HUES48 (cell line): ENCODE measurements around the gene FOXB2.

ENCODE experiments used
- H3K27ac ChIP-seq: one replicate; pipeline ENCODE4 v1.7.0; 2013; ENCODE audit warnings: low read depth, low read length, inconsistent platforms
- H3K27me3 ChIP-seq: 2 replicates; pipeline ENCODE4 v1.6.1; 2013; ENCODE audit warnings: mild to moderate bottlenecking, low read length; ENCODE audit not compliant: control insufficient read depth, insufficient read depth
- H3K36me3 ChIP-seq: 2 replicates; pipeline ENCODE4 v1.6.1; 2013; ENCODE audit warnings: low read length; ENCODE audit not compliant: control insufficient read depth, insufficient read depth
- H3K4me1 ChIP-seq: 2 replicates; pipeline ENCODE4 v1.6.1; 2013; ENCODE audit warnings: mild to moderate bottlenecking, low read length; ENCODE audit not compliant: control insufficient read depth, insufficient read depth
- H3K4me3 ChIP-seq: 2 replicates; pipeline ENCODE4 v1.5.1; 2013; ENCODE audit warnings: mild to moderate bottlenecking, low read depth, low read length
- H3K9ac ChIP-seq: 2 replicates; pipeline ENCODE4 v1.6.1; 2013; ENCODE audit warnings: mild to moderate bottlenecking, low read depth, low read length, moderate library complexity
- H3K9me3 ChIP-seq: 2 replicates; pipeline ENCODE4 v1.6.1; 2013; ENCODE audit warnings: low read length; ENCODE audit not compliant: control insufficient read depth, insufficient read depth

FOXB2 gene

DNA sequence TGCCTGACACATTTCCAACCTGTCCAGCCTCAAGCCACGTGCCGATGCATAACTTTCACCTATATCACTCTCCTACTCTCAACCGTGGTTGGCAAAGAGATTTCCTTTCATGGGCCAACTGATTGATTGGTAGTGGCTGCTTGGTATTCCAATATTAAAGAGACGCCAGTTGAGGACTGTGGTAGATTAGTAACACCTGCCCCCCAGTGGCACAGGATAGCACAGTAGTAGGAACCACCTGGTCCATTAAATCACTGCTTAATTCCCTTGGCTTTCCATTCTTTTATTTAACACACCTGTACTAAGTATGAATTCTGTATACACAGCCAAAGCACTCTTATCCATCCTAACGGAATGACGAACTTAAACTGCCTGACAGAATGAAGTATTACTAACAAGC is 19.1 kb upstream of the FOXB2 start:
- Histone ChIP-seq H3K36me3 (no peaks in the 10 kb centered on the region), H3K9me3 (no peaks in the 10 kb centered on the region), H3K27me3 (no peaks in the 10 kb centered on the region), H3K27ac (no peak overlapping the region), H3K4me1 (no peaks in the 10 kb centered on the region), H3K9ac (no peak overlapping the region), H3K4me3 (no peak overlapping the region)

DNA sequence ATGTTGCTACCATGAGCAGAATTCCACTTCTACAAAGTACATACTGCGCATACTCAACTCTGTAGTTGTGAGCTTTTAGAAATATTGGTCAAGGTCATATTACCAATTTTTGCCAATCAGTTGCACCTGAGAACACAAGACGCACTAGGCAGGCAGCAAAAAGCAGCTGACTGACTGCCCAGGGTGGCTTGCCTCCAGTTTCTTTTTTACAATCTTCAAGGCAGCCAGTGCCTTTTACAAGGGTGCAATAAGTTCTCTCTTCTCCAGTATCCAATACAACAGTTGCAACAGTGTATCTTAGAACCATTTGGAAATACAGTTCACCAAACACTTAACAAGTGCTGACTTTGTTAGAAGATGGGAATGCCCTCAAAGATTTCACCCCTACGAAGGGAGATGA is 16.1 kb upstream of the FOXB2 start:
- H3K36me3 ChIP-seq, result no peaks in the 10 kb centered on the region
- H3K4me3 ChIP-seq, result no peak overlapping the region
- H3K4me1 ChIP-seq, result no peaks in the 10 kb centered on the region
- H3K9me3 ChIP-seq, result no peaks in the 10 kb centered on the region
- H3K9ac ChIP-seq, result no peak overlapping the region
- no peaks in the 10 kb centered on the region for H3K27me3 ChIP-seq
- H3K27ac ChIP-seq, result no peak overlapping the region

DNA sequence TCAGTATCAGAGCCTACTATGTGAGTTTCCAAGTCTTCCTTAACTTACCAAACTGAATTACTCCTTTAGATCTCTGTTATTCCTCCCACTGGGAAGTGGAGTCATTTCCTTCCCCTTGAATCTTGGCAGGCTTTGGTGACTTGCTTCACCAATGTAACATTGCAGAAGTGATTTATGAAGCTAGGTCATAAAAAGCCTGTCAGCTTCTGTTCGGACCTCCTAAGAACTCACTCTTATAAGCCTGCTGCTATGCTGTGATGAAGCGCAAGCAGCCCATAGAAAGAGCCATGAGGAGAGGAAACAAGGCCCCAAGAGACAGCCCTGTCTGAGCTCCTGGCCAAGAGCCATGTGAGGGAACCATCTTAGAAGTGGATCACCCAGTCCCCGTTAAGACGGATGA is 14.2 kb upstream of the FOXB2 start:
- no peak overlapping the region for H3K27ac ChIP-seq
- H3K36me3 ChIP-seq, result no peaks in the 10 kb centered on the region
- H3K9ac ChIP-seq, result no peak overlapping the region
- H3K9me3 ChIP-seq, result no peaks in the 10 kb centered on the region
- no peaks in the 10 kb centered on the region; the same call in 1 of the 2 replicates for H3K4me1 ChIP-seq
- H3K4me3 ChIP-seq, result no peak overlapping the region
- peaks cover 4% of the 10 kb centered on the region for H3K27me3 ChIP-seq

DNA sequence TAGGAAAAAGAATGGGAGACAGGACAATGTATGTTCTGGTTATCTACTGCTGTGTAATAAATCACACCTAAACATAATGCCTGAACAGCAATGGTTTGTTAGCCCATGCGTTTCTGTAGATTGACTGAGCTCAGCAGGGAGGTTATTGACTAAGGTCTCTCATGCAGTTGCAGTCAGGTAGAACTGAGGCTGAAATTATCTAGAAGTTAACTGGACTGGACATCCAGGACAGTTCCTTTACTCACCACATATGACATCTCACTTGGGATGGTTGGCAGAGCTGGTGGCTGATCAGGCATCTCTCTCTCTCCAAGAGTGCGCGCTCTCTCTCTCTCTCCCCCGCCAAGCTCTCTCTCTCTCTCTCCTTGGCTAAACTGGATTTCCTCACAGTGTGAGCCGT is 8.9 kb upstream of the FOXB2 start:
- Histone ChIP-seq H3K9ac (no peak overlapping the region), H3K27me3 (peaks cover 57% of the 10 kb centered on the region), H3K4me3 (no peak overlapping the region), H3K4me1 (peaks cover 38% of the 10 kb centered on the region), H3K36me3 (no peaks in the 10 kb centered on the region), H3K27ac (no peak overlapping the region), H3K9me3 (no peaks in the 10 kb centered on the region)

DNA sequence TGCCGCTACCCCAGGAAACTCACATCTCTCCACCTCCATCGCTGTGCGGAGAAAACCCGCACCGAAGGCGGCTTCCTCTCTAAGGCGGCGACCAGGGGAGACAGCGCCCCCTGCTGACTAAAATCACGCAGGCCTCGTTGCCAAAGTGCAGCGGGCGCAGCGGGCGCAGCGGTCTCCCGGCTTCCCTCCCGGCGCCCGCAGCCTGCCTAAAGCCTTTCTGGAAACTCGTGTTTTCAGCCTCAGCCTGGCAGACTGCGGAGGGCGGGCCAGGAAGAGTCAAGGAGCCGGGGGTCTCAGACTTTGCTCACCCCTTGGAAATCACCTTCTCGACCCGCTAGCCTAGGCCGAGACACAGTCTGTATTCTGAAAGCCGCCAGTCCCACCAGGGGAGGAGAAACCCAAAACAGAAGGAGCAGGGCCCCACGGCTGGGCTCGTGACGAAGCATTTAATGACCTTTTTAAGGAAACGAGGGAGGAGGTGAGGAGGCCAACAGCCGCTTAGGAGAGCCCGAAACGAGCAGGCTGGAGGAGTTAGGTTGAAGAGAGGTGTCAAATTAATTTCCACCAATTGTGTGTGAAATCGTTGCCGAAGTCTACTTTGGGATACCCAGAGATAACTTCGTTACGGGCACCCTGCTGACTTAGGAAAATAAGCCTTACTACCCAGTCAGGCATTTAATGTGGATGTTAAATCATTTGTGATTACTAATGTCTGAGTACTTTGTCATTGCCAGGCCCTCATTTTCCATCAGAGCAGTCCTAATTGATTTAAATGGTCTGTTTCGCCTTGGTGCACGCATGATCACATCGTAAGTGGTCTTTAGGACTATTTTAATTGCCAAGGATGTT is 7.3 kb upstream of the FOXB2 start:
- peaks cover 74% of the 10 kb centered on the region for H3K27me3 ChIP-seq

DNA sequence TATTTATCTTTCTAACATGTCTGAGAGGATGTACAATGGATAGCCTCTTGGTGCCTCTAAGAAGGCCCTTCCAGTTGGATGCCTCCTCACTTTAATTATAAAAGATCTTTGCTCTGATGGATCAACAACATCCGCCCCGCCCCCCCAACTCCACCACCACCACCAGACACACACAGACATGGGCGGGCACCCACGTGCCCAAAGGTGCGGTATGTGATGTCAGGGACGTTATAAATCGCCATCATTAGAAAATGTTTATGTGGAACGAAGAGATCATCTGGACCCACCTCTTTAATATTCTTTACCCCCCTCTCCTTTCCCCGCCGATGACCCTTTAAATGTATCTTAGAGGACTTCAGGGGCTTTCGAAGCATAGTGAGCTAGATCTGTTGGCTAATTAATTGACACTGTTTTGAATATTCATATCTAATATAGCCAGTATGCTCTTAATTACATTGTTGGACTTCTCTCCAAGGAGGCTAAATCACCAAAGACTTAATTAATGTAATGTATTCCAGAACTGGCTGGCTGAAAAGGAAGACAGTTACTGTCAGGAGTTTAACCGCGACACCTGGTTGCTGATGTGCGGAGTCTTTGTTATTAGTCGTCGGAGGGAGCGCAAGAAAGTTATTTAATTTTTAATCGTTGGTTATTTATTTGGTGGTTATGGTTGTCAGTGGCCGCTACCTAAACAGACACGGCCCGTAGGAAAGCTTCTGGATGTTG is 6.1 kb upstream of the FOXB2 start:
- Histone ChIP-seq H3K4me3 (peak overlapping the region; percentile 46), H3K9me3 (no peaks in the 10 kb centered on the region), H3K27me3 (peaks cover 86% of the 10 kb centered on the region), H3K4me1 (peaks cover 61% of the 10 kb centered on the region), H3K27ac (no peak overlapping the region), H3K36me3 (no peaks in the 10 kb centered on the region), H3K9ac (no peak overlapping the region)

More for the DNA sequence above, 7.3 kb upstream of the FOXB2 start:
- Histone ChIP-seq H3K4me1 (peaks cover 51% of the 10 kb centered on the region), H3K36me3 (no peaks in the 10 kb centered on the region), H3K27ac (peak overlapping the region; percentile 78), H3K4me3 (peak overlapping the region; percentile 65), H3K9me3 (no peaks in the 10 kb centered on the region), H3K9ac (peak overlapping the region; percentile 58; the same call in 1 of the 2 replicates)

DNA sequence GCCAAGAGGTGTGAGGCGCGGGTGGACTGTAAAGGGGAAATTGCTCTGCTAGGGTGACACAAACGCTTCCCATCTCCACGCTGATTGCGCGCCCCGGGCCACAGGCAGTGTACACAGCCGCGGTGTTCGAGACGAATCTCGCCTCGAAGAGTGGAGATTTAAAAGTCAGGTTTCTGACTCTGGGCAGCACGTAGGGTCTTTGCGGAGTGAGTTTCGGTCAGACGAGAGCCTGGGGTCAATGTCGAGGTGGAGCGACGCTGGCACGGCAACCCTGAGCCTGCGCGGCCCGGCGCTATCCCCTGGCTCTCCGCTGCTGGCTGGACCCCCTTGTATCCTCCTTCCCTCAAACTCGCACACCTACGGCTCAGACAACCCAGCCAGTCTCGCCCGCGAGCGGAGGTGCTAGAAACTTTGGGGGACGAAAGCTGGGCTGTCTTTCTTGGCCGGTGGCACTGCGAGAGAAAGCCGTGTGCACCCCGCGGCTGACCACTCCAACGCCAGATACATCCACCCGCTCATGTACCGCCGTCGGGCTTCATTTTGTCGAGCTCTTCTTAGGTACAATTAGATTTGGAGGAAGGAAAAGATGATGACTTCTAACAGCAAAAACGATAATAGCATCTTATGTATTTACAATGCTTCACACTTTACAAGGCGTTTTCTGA is 5.4 kb upstream of the FOXB2 start:
- H3K4me3 ChIP-seq, result peak overlapping the region; percentile 46
- H3K9me3 ChIP-seq, result no peaks in the 10 kb centered on the region
- no peak overlapping the region for H3K9ac ChIP-seq
- peaks cover 64% of the 10 kb centered on the region for H3K4me1 ChIP-seq
- no peaks in the 10 kb centered on the region for H3K36me3 ChIP-seq
- peaks cover 93% of the 10 kb centered on the region for H3K27me3 ChIP-seq
- no peak overlapping the region for H3K27ac ChIP-seq

DNA sequence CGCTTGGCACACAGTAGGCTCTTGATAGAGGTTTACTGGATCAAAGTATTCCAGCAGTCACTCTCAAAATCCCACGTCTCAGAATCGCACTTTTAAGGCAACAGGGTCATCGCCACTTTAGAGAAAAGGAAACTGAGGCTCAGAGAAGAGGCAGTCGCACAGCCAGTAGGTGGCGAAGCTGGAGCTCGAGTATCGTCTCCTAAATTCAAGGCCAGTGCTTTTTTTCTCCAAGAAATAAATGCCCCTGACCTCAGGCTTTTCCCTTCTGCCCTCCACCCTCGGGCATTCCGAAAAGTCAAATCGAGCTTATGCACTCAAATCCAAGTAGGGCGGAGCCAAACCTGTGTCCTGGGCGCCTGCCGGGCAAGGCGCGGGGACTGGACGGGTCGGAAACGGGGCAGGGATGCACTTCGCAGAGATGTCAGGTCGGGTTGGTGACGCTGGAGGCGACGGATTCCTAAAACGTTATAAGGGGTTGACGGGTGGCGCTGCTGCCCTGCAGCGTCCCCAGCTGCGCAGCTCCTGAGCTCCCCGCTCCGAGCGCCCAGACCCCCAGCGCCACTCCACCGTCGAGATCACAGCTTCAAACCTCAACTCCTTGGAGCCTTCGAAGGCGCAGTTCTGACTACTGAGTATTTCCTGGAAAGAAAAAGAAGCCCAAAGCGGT is 4.7 kb upstream of the FOXB2 start:
- H3K9ac ChIP-seq, result no peak overlapping the region
- H3K4me1 ChIP-seq, result peaks cover 67% of the 10 kb centered on the region
- H3K27me3 ChIP-seq, result peaks cover 99% of the 10 kb centered on the region
- H3K9me3 ChIP-seq, result no peaks in the 10 kb centered on the region
- no peak overlapping the region for H3K27ac ChIP-seq
- no peaks in the 10 kb centered on the region for H3K36me3 ChIP-seq
- H3K4me3 ChIP-seq, result peak overlapping the region; percentile 52

DNA sequence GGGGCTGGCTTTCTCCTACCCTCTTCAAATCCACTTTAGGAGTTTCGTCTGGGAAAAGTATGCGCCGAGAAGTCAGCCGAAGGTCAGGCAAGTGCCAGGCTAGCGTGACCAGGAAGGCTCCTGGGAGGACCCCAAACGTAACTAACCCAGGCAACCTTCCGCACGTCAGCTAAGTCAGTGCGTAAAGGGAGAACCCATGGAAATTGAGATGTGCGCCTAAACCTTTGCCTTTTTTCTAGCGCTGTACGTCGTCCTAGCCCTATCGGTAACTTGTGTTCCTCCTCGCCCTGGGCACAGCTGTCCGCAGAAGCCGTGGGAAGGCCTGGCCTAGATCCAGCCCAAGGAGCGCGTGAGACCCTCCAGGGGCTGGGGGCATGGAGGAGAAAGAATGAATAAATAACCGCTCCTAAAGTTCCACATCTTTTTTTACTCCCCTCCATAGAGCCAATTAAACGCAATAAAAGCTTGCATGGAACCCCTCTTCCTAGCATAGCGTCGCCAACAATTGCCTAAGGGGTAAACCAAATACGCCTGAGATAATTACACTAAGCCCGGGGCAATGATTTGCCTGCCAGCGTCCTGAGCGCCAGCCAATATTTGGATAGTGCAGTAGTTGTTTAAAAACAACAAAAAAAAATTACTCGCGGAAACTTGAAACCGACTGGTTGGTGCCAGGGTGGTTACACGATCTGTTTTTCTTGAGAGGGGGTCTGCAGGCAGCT is 4.0 kb upstream of the FOXB2 start:
- peaks cover 66% of the 10 kb centered on the region for H3K4me1 ChIP-seq
- no peak overlapping the region for H3K27ac ChIP-seq
- no peak overlapping the region for H3K9ac ChIP-seq
- H3K36me3 ChIP-seq, result no peaks in the 10 kb centered on the region
- no peaks in the 10 kb centered on the region for H3K9me3 ChIP-seq
- peaks cover 99% of the 10 kb centered on the region for H3K27me3 ChIP-seq
- peak overlapping the region; percentile 52 for H3K4me3 ChIP-seq

DNA sequence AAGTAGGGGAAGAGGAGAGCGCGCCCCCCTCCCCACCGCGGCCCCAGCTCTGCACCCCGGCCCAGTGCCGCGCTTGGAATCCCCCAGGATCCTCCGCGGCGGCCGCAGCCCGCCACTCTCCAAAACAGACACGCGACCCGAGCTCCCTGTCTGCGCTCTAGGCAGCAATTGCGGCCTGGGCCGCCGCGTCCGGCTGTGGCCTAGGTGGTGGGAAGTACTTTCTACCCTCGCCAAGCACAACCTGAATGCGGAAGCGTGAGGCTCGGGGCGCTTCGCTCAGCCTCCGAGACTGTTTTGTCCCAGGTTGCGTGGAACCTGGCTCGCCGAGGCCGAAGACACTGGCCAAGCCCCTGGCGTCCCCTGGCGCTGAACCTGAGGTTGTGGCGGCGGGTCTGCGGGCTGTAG is 3.3 kb upstream of the FOXB2 start:
- Histone ChIP-seq H3K36me3 (no peaks in the 10 kb centered on the region), H3K4me1 (peaks cover 66% of the 10 kb centered on the region), H3K4me3 (peak overlapping the region; percentile 52), H3K9me3 (no peaks in the 10 kb centered on the region), H3K27ac (no peak overlapping the region), H3K9ac (no peak overlapping the region), H3K27me3 (peaks cover 99% of the 10 kb centered on the region)
